IPS-NIHi11 (cell line): ENCODE results near the gene CAND2.
"Not testable (repeated sequence)": the region's sequence is repeated elsewhere in the genome, so short reads cannot be mapped to it uniquely, and the experiment has no call there.

Experiments used
- DNase-seq: peaks from one replicate; pipeline ENCODE4 v3.0.0; 2012; ENCODE audit warnings: mixed read lengths, low spot score

Gene CAND2

GRCh38 chr3:12831301-12831866, 34.9 kb downstream of the CAND2 start:
- no peak for DNase-seq

GRCh38 chr3:12832350-12833221, 36.1 kb downstream of the CAND2 start:
- no peak for DNase-seq

GRCh38 chr3:12833222-12834161, 37.0 kb downstream of the CAND2 start:
- DNase-seq: no peak

- no peak for DNase-seq
Measured at GRCh38 chr3:12835052-12835665, 38.7 kb downstream of the CAND2 start.

GRCh38 chr3:12837295-12837986, 41.0 kb downstream of the CAND2 start:
- DNase-seq: no peak

GRCh38 chr3:12838179-12838965, 41.9 kb downstream of the CAND2 start:
- no peak for DNase-seq

- no peak for DNase-seq
Measured at GRCh38 chr3:12839156-12839946, 42.9 kb downstream of the CAND2 start.

GRCh38 chr3:12840148-12840547, 43.7 kb downstream of the CAND2 start:
- not testable (repeated sequence) for DNase-seq

- DNase-seq: no peak
Measured at GRCh38 chr3:12840591-12841148, 44.2 kb downstream of the CAND2 start.

GRCh38 chr3:12841149-12841969, 44.9 kb downstream of the CAND2 start, which contains the start of gene RPL32:
Gene RPL32 (minus strand): TSS chr3:12841565. CDS start chr3:12840237, 1,328 bp downstream.
- peak; percentile 86 for DNase-seq

GRCh38 chr3:12841970-12842328, 45.5 kb downstream of the CAND2 start:
- DNase-seq: no peak

- no peak for DNase-seq
Measured at GRCh38 chr3:12842469-12842868, 46.0 kb downstream of the CAND2 start.

GRCh38 chr3:12845811-12846210, 49.3 kb downstream of the CAND2 start:
- no peak for DNase-seq

GRCh38 chr3:12852201-12852600, 55.7 kb downstream of the CAND2 start:
- no peak for DNase-seq

- DNase-seq: not testable (repeated sequence)
Measured at GRCh38 chr3:12853847-12854246, 57.4 kb downstream of the CAND2 start.

GRCh38 chr3:12854565-12854964, 58.1 kb downstream of the CAND2 start:
- DNase-seq: no peak

- peak; percentile 46 for DNase-seq
Measured at GRCh38 chr3:12856626-12857025, 60.1 kb downstream of the CAND2 start.

- DNase-seq: no peak
Measured at GRCh38 chr3:12859840-12860239, 63.4 kb downstream of the CAND2 start.
